ENCODE results near the gene LPCAT3. TPM values are rescaled to one million over a fixed set of nuclear protein-coding genes. Genes with fewer than 3 reads are reported as not detected.

The LPCAT3 gene
- total RNA-seq, 4 donors from 2014 or later, result 23.7 to 33.7 (median 26.6) TPM

GRCh38 chr12:7047306-7047705, 29.0 kb upstream of the LPCAT3 start:
- TF ChIP-seq EP300 (IDR thresholded peaks at IDR 0.05) (no peak), POLR2A (IDR thresholded peaks at IDR 0.05) (no peak), CTCF (IDR thresholded peaks at IDR 0.05) (no peak), POLR2AphosphoS5 (IDR thresholded peaks at IDR 0.05) (no peak)
- Histone ChIP-seq H3K27ac (no peak overlapping the region), H3K9me3 (no peaks in the 10 kb centered on the region), H3K27me3 (no peaks in the 10 kb centered on the region), H3K36me3 (no peaks in the 10 kb centered on the region), H3K4me1 (no peaks in the 10 kb centered on the region), H3K4me3 (no peak overlapping the region)
- 43 to 57% methylated on average over 1 to 4 of the region's 5 CpGs for WGBS, 2 donors (ENCODE audit: low coverage in 1 of 2)
- ATAC-seq, result no peak

- Histone ChIP-seq H3K36me3 (no peaks in the 10 kb centered on the region), H3K27me3 (no peaks in the 10 kb centered on the region), H3K9me3 (no peaks in the 10 kb centered on the region), H3K4me1 (no peaks in the 10 kb centered on the region), H3K4me3 (no peak overlapping the region), H3K27ac (no peak overlapping the region)
- no peak for ATAC-seq
- 60 to 100% methylated on average over 1 to 3 of the region's 5 CpGs for WGBS, 2 donors (ENCODE audit: low coverage in 1 of 2)
- TF ChIP-seq POLR2A (IDR thresholded peaks at IDR 0.05), result no peak
- TF ChIP-seq EP300 (IDR thresholded peaks at IDR 0.05), result no peak
- no peak for TF ChIP-seq CTCF (IDR thresholded peaks at IDR 0.05)
- TF ChIP-seq POLR2AphosphoS5 (IDR thresholded peaks at IDR 0.05), result no peak
Measured at GRCh38 chr12:7046383-7047105, 28.3 kb upstream of the LPCAT3 start.

- Histone ChIP-seq H3K36me3 (no peaks in the 10 kb centered on the region), H3K27ac (no peak overlapping the region), H3K9me3 (no peaks in the 10 kb centered on the region), H3K27me3 (no peaks in the 10 kb centered on the region), H3K4me3 (no peak overlapping the region), H3K4me1 (no peaks in the 10 kb centered on the region)
- no peak for ATAC-seq
- TF ChIP-seq CTCF (IDR thresholded peaks at IDR 0.05) (no peak), POLR2AphosphoS5 (IDR thresholded peaks at IDR 0.05) (no peak), POLR2A (IDR thresholded peaks at IDR 0.05) (no peak), EP300 (IDR thresholded peaks at IDR 0.05) (no peak)
- WGBS, 2 donors (ENCODE audit: low coverage in 1 of 2), result 81 to 97% methylated on average over 5 to 7 of the region's 9 CpGs
Measured at GRCh38 chr12:7045913-7046312, 27.6 kb upstream of the LPCAT3 start.

- TF ChIP-seq POLR2A (IDR thresholded peaks at IDR 0.05), result no peak
- peak in 3 of 4 experiments; percentile 45 to 56 (median 51) for TF ChIP-seq CTCF (IDR thresholded peaks at IDR 0.05)
- 43 to 49% methylated on average over 6 of the region's 6 CpGs for WGBS, 2 donors (ENCODE audit: low coverage in 1 of 2)
- H3K27ac ChIP-seq, result no peak overlapping the region
- ATAC-seq, result peak; percentile 79
- H3K4me1 ChIP-seq, result no peaks in the 10 kb centered on the region
- no peaks in the 10 kb centered on the region for H3K9me3 ChIP-seq
- no peaks in the 10 kb centered on the region for H3K27me3 ChIP-seq
- no peak overlapping the region for H3K4me3 ChIP-seq
- H3K36me3 ChIP-seq, result no peaks in the 10 kb centered on the region
Measured at GRCh38 chr12:7042842-7043241, 24.6 kb upstream of the LPCAT3 start.

GRCh38 chr12:7039403-7039802, 21.1 kb upstream of the LPCAT3 start:
- ATAC-seq, result no peak
- Histone ChIP-seq H3K4me3 (no peak overlapping the region), H3K27ac (no peak overlapping the region), H3K36me3 (no peaks in the 10 kb centered on the region), H3K4me1 (no peaks in the 10 kb centered on the region), H3K9me3 (no peaks in the 10 kb centered on the region), H3K27me3 (no peaks in the 10 kb centered on the region)
- no peak for TF ChIP-seq CTCF (IDR thresholded peaks at IDR 0.05)
- TF ChIP-seq EP300 (IDR thresholded peaks at IDR 0.05), result no peak
- no peak for TF ChIP-seq POLR2AphosphoS5 (IDR thresholded peaks at IDR 0.05)
- TF ChIP-seq POLR2A (IDR thresholded peaks at IDR 0.05), result no peak
- 63 to 75% methylated on average over 8 to 10 of the region's 10 CpGs for WGBS, 2 donors (ENCODE audit: low coverage in 1 of 2)
